ENCODE data around the gene GRID1.

GRID1 gene

DNA sequence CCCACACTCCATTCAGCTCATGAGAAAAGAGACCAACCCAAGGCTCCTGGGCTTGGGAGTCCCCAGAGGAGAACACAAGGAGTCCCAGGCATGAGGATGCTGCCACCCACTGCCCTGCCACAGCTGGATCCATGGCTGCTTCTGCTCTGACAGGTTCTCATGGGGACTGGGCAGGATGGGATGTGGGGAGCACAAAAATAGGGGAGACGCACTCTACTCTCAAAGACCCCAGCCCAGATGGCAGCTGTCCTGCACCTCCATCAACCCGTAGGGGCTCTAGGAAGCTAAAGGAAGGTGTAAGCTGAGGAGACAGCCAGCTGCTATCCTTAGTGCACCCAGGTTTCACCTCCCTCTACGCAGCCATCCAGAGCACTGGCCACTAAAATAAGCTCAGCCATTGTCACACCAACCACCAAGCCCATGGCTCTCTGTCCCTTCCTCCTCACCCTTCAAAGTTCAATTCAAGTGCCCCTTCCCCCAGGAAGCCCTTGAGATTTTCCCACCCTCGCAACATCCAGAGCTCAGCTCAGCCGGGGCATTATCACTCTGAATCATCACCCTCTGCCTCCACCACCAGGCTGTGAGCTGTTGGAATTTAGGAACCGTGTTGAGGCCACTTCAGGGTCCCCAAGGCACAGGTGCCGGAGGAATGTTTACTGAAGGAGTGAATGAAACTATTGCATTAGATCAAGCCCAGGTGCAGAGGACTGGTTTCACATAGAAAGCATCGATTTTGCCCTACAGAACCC is 142.1 kb downstream of the GRID1 start:
- no peak for DNase-seq

DNA sequence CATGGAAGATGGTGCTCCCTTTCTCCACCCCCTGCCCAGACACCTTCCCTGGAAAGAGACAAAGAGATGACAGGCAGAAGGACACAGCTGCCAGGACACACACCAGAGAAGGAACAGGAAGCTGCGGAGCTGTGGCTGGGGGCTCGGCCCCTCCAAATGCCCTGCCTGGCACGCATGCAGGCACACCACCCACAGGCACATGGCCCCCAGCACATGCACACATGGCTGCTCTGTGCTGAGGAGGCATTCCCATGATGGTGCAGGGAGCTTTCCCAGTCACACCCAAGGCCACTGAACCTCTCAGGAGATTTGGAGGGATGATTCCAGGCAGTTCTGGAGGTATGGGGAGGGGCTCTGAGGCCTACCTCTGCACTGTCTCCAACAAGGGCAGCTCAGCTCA is 143.3 kb downstream of the GRID1 start:
- DNase-seq, result no peak

GRCh38 chr10:86222687-86223086 is 143.9 kb downstream of the GRID1 start:
- no peak for DNase-seq

- DNase-seq, result no peak
Observed at GRCh38 chr10:86222336-86222650, 144.3 kb downstream of the GRID1 start.

DNA sequence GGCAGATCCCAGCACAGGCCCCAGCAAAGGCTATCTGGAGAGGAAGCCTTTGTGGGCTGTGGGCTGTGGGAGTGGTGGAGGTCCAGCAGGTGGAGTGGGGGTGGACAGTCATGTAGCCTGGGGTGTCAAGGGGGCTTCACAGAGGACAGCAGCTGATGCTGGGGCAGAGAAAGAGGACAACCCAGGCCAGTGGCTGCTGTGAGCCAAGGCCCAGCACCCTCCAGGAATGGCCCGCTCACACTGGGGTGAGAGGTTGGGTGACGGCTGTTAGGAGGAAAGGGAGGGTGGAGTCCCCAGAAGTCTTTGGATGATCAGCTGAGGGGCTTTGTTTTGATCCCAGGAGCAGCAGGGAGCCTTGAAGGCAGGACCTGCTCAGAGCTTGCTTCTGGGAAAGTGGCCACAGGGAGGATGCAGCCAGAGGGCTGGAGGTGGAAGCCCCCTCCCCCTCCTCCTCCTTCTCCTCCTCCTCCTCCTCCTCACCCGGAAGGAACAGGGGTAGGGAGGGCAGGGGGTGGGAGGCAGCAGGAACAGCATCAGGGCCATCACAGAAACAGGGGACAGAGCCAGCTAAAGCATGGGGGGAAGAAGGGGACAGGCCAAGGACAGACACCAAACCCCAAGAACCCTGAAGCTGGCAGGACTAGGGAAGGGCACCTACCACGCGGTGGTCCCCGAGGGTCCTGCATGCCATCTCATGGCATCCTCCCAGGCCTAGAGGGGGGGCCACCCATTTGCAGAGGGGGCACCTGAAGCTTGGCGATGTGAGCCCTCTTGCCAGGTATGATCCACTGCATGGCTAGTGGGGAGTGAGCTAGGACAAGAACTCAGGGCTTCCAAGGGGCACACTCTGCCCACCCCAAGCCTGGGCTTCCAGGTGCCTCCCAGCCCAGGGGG is 144.9 kb downstream of the GRID1 start:
- no peak for DNase-seq

GRCh38 chr10:86220626-86221025 is 146.0 kb downstream of the GRID1 start:
- no peak for DNase-seq

DNA sequence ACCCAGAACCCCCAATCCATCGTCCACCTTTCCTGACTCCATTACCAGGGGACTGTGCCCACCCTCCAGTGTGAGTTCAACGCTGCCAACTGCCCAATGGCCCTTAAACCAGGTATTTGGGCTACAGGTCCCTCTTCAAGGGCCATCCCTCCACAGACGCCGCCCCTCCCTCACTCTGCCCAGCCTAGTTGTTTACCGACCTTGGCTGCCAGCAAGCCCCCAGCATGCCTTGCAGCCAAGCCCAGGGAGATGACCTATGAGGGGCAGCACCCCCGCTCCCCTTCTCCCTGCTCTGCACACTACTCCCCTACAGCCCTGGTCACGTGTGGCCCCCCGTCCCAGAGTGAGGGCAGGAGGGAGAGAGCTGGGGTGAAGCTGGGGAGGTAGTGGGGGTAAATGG is 147.3 kb downstream of the GRID1 start:
- DNase-seq, result no peak

GRCh38 chr10:86218842-86219241 is 147.8 kb downstream of the GRID1 start:
- DNase-seq, result no peak

DNA sequence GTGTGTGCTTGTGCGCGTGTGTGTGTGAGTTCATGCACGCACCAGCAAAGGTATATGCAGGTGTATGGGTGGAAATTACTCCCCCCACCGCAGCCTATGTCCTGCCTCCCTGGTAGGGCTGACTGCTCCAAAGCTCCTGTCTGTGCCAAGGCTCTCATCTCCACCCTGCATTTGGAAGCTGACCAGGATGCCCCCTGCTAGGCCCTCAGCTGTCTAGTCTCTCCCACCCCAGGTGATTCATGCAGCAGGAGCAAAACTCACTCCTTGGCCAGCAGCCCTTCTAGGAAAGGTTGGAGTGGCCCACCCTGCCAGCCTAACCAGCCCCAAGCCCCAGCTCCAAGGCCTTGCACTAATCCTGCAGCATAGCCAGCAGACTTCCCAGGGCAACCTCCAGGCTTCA is 148.4 kb downstream of the GRID1 start:
- DNase-seq, result no peak

- no peak for DNase-seq
Observed at GRCh38 chr10:86217371-86218080, 149.1 kb downstream of the GRID1 start.

DNA sequence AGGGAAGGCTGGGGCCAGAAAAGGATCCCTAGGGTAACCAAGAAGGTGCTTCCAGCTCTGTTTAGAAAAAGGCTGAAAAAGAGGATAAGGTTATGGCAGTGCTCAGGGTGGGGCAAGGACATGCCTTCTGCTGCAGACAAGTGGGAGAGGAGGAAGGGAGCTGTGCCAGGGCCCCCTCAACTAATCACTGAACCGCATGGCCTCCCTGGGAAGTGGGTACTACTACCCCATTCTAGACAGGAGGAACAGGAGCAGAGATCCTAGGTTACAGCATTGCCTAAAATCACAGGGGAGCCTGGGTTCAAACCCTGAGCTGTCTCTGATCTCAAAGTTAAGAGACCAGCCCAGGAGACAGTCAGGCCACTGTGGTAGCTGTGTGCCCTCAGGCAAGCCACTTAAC is 149.7 kb downstream of the GRID1 start:
- no peak for DNase-seq

GRCh38 chr10:86215712-86216111 is 150.9 kb downstream of the GRID1 start:
- no peak for DNase-seq

DNA sequence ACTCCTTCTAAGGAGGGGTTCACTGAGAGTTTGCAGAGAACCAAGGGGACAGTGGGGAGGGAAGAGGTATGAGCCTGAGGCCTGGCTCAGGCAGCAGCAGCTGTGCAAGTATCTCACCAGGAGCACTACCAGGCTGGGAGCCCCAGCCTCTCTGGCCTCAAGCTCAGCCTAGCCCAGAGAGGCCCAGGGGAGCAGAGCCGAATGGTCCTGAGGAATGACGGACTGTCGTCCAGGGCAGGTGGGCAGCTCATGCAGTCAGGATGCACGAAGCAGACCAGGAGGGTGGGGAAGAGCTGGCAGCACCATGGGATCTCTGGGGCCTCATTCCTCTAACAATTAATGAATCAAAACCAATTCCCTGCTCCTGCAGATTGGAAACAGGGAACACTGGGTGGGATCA is 151.5 kb downstream of the GRID1 start:
- no peak for DNase-seq

- DNase-seq, result no peak
Observed at GRCh38 chr10:86213148-86213547, 153.4 kb downstream of the GRID1 start.

- DNase-seq, result no peak
Observed at GRCh38 chr10:86212391-86212700, 154.2 kb downstream of the GRID1 start.

- DNase-seq, result no peak
Observed at GRCh38 chr10:86211691-86212390, 154.8 kb downstream of the GRID1 start.

DNA sequence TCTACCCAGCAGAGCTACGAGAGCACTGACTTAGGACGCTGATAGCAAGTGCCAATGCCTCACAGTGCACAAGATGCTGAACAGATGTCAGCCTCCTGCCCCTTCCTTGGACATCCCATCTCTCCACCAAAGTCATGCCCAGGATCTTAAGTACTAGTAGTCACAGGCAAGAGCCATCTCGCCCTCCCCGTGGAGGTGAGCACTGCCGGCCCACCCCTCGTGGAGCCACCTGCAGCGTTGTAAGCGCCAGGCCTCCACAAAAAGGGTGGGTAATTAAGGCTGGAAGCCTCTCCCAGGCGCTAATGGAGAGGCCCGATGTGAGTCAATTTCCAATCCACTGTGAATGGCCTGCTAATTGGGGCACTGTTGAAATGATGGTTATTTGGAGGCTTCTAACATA is 156.2 kb downstream of the GRID1 start:
- DNase-seq, result no peak

DNA sequence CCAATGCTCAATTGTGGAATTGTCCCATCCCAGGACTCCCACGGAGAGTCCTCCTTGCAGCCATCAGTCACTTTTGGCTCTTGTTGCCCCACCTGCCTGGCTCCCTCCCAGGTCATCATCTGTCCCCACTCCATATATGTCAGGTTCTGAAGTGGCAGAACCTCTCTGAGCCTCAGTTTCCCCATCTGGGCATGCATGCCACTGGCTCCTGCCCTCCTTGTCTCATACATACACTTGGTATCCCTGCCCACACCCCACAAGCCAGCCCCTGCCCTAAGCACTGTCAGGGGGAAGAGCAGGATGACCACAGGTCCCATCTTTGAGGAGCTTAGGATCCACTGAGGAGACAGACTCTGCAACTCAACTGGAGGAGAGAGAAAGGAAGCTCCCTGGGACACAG is 156.9 kb downstream of the GRID1 start:
- no peak for DNase-seq

GRCh38 chr10:86207226-86207625 is 159.4 kb downstream of the GRID1 start:
- DNase-seq, result no peak

GRCh38 chr10:86206240-86206579 is 160.4 kb downstream of the GRID1 start:
- DNase-seq, result no peak

DNA sequence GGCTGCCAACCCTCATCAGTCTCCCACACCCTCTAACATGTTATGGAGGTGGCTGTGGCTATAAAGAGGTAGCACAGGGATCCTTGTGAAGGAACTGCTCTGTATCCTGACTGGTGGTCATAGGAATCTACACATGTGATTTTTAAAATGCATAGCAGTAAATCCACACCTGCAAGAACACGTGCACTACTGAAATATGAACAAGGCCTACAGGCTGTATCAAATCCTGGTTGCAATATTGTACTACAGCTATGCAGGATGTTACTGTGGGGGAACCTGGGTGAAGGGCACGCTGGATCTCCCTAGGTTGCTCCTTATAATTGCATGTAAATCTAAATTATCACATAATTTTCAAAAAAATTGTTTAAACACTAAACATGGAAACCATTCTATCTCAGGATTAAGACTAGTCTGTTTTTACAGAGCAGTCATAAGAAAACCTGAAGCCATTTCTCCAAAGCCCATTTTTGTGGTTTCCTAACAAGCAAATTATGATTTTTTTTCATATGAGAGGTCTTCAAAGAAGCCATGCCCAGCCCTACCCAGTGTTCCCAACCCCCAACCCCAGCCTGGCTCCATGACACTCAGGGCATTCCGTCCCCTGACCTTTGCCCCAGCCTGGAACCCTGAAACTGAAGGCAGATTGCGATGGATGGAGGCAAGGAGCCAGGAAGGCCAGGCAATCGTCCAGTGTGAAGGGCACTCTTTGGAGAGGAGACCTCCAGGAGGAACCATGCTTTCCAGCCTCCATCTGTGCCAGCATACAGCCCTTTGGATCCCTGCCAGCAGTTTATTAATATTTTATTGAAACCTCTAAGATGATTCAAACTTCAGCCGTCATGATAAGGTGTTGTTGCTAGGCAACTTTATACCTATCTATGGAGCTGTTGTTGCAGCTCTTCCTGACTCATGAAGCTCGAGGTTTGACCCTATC is 161.0 kb downstream of the GRID1 start:
- DNase-seq, result no peak

Measured in EL (cell line).